ENCODE measurements around the gene BOK.

DNA sequence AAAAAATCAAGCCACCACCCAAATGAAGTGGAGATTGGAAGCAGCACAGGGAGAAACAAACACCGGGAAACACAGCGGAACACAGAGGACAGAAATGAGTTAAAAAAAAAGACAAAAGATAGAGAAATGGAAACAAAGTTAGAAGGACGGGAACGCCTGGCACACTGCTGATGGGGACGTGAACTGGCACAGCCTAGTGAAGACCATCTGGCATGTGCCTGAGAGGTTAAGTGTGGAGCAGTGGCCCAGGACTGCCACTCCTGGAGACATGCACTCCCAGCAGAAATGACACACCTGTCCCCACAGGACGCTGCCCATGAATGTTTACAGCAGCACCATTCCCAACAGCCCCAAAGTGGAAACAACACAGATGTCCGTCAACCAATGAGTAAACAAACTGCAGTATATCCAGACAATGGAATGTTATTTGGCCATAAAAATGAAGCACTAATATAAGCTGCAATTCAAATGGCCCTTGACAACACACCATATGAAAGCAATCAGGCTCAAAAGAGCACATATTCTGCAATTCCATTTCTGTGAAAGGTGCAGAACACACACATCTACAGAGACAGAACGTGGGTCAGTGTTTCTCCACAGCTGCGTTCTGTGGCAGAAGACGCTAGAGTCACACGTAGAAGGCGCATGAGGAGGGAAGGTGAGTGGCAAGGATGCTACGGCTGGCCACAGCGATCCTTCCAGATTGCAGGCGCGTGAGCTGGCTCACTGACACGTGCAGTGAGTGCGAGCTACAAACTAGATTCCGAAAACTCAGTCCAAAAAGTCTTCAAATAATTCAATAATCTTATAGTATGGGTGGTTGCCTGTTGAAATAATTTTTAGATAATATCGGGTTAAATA is 53.8 kb downstream of the BOK start:
- TF ChIP-seq CTBP1 (IDR thresholded peaks at IDR 0.05; ENCODE audit: borderline replicate concordance) (no peak), BHLHE40 (IDR thresholded peaks at IDR 0.05; ENCODE audit: borderline replicate concordance) (no peak), SP1 (IDR thresholded peaks at IDR 0.05) (no peak), SUZ12 (IDR thresholded peaks at IDR 0.05) (no peak), HDGF (IDR thresholded peaks at IDR 0.05; ENCODE audit: borderline replicate concordance) (no peak), FOXK2 (IDR thresholded peaks at IDR 0.05) (no peak), LEF1 (IDR thresholded peaks at IDR 0.05; ENCODE audit: borderline replicate concordance) (no peak)

All from HEK293T (cell line).